Transverse colon (tissue), 4 donors: ENCODE data around the gene ERICH6B.

Experiments used
- CTCF ChIP-seq, 5 experiments: fragments of 200-600 bp in 3 of 5; fragments of 450-650 bp in 2 of 5; sonication (generic) in 3 of 5; IDR thresholded peaks; 1 replicate in 2 of 5; 2 replicates in 3 of 5; pipeline ENCODE4 v1.5.1; 2016 to 2017; ENCODE audit warnings: antibody characterized with exemption in 5 of 5, inconsistent platforms in 3 of 5, mild to moderate bottlenecking in 2 of 5, moderate library complexity in 1 of 5
- POLR2A ChIP-seq: fragments of 450-650 bp; IDR thresholded peaks from one replicate; pipeline ENCODE4 v1.6.1; 2016; ENCODE audit warnings: antibody characterized with exemption, mild to moderate bottlenecking, moderate library complexity
- POLR2AphosphoS5 ChIP-seq, 3 donors: sonication (generic); formaldehyde crosslinking; IDR thresholded peaks; one replicate each; pipeline ENCODE4 v1.6.1; 2016; ENCODE audit warnings: antibody characterized with exemption in 3 of 3

GRCh38 chr13:45594764-45595163 lies 20.8 kb downstream of the ERICH6B start:
- TF ChIP-seq CTCF (IDR thresholded peaks at IDR 0.05) (no peak), POLR2AphosphoS5 (IDR thresholded peaks at IDR 0.05) (no peak), POLR2A (no peak)
